ENCODE measurements around the gene RBM10. TPM values are rescaled to one million over a fixed set of nuclear protein-coding genes. Genes with fewer than 3 reads are reported as not detected.

The RBM10 gene
- total and polyA plus RNA-seq, 2 of the 13 experiments (the other 11 are each of a cell fraction or from before 2014, with no cell fraction given), result 15.9 to 43.1 TPM

- TF ChIP-seq THAP9 (CRISPR knock-in tag; IDR thresholded peaks at IDR 0.05; ENCODE audit: borderline replicate concordance) (no peak), ZNF672 (CRISPR knock-in tag; IDR thresholded peaks at IDR 0.05) (no peak), CENPX (CRISPR knock-in tag; IDR thresholded peaks at IDR 0.05) (no peak), EED (CRISPR knock-in tag; IDR thresholded peaks at IDR 0.05) (no peak), EP300 (IDR thresholded peaks at IDR 0.05; ENCODE audit: low read depth in 2 of 2, low read length in 2 of 2) (peak in 1 of 2 experiments; percentile 18; a peak in 1 of 4 replicates), EP300 (CRISPR knock-in tag; IDR thresholded peaks at IDR 0.05; ENCODE audit: borderline replicate concordance) (no peak), ZNF263 (CRISPR knock-in tag; IDR thresholded peaks at IDR 0.05) (peak; percentile 95), ZNF816 (CRISPR knock-in tag; IDR thresholded peaks at IDR 0.05; ENCODE audit: borderline replicate concordance) (no peak), ZNF350 (CRISPR knock-in tag; IDR thresholded peaks at IDR 0.05; ENCODE audit: borderline replicate concordance, low read depth) (no peak), FOSL1 (CRISPR knock-in tag; IDR thresholded peaks at IDR 0.05; ENCODE audit: borderline replicate concordance) (peak; percentile 22; the same call in 1 of the 2 replicates), CSRNP1 (CRISPR knock-in tag; IDR thresholded peaks at IDR 0.05) (no peak), ZFP90 (CRISPR knock-in tag; IDR thresholded peaks at IDR 0.05; ENCODE audit: borderline replicate concordance) (no peak), ZNF616 (CRISPR knock-in tag; IDR thresholded peaks at IDR 0.05; ENCODE audit: low read depth) (no peak), ATF5 (CRISPR knock-in tag; IDR thresholded peaks at IDR 0.05; ENCODE audit: low read depth) (no peak), SNRNP70 (IDR thresholded peaks at IDR 0.05; ENCODE audit: low read depth, low read length) (no peak), ZKSCAN1 (IDR thresholded peaks at IDR 0.05; ENCODE audit: low read length) (peak; percentile 72; the same call in 1 of the 2 replicates), ZBTB33 (CRISPR knock-in tag; IDR thresholded peaks at IDR 0.05) (peak; percentile 75), BORCS8-MEF2B (CRISPR knock-in tag; IDR thresholded peaks at IDR 0.05) (no peak)
Observed at GRCh38 chrX:47200385-47201150, 55.5 kb downstream of the RBM10 start (continued).

Measured in HepG2 (cell line).